ENCODE results near the gene KIF21B. TPM values are rescaled to one million over a fixed set of nuclear protein-coding genes. Genes with fewer than 3 reads are reported as not detected.

KIF21B gene
- total and polyA plus RNA-seq, 9 of the 15 experiments (the other 6 are each of a cell fraction or from before 2014, with no cell fraction given) = 0.46 to 13.4 (median 5.9) TPM

GRCh38 chr1:200971955-200972711, 51.4 kb downstream of the KIF21B start:
- ATAC-seq (peak; percentile 73), FAIRE-seq (peak; percentile 85), DNase-seq (ENCODE audit: extremely low read depth in 1 of 4, low spot score in 3 of 4) (peak; percentile 73 to 89 (median 88))
- Histone ChIP-seq H3K4me2 (ENCODE audit: insufficient read depth, low read length) (no peak overlapping the region), H3K9me3 (replicated peaks; ENCODE audit: control insufficient read depth, insufficient read depth, low read depth, low read length) (no peaks in the 10 kb centered on the region), H2AFZ (ENCODE audit: low read depth, low read length) (no peak overlapping the region), H3K4me3 (no peak overlapping the region), H3K9me1 (ENCODE audit: control insufficient read depth, insufficient read depth, low read length) (no peaks in the 10 kb centered on the region), H3K36me3 (ENCODE audit: control insufficient read depth, insufficient read depth, low read length) (no peaks in the 10 kb centered on the region), H4K20me1 (replicated peaks; ENCODE audit: control insufficient read depth, insufficient read depth, low read length) (peaks cover 20% of the 10 kb centered on the region), H3K27ac (ENCODE audit: extremely low read depth, low read depth, low read length) (no peak overlapping the region), H3K79me2 (ENCODE audit: control insufficient read depth, insufficient read depth, low read length) (no peaks in the 10 kb centered on the region), H3K27me3 (ENCODE audit: control insufficient read depth in 2 of 2, insufficient read depth in 2 of 2, low read length in 2 of 2) (peaks cover 0 to 15% of the 10 kb centered on the region in 2 experiments; a peak in 2 of 5 replicates), H3K9ac (ENCODE audit: insufficient read depth in 1 of 2, low read depth in 2 of 2, low read length in 2 of 2) (no peak overlapping the region), H3K4me1 (replicated peaks in 1 of 2; ENCODE audit: control insufficient read depth in 2 of 2, insufficient read depth in 2 of 2, low read length in 2 of 2) (peaks cover 0 to 23% of the 10 kb centered on the region in 2 experiments; a peak in 1 of 5 replicates)
- in situ Hi-C loops (cut with MboI) = no loop called here
- no TSS peak for BruUV-seq (replicated peaks)
- CTCF ChIA-PET (ENCODE audit: low intra/inter-chr PET ratio) = interaction anchor here (0.6 to 5.1 kb wide), 6 partner anchors 10 to 251 kb away, joined by 3 to 76 read pairs (median 4); no protein-coding TSS in a partner anchor
- WGBS (ENCODE audit: insufficient coverage, low coverage, missing lambda C conversion rate) = 26% methylated on average over 26 of the region's 34 CpGs
- intact Hi-C loops (cut with micrococcal nuclease) = loop anchor here (1.0 to 10.0 kb wide), 4 partner anchors 71 to 253 kb away; no protein-coding TSS in a partner anchor
- POLR2A ChIA-PET = interaction anchor here (0.6 to 1.7 kb wide), 13 partner anchors 10 to 552 kb away, joined by 3 to 10 read pairs (median 4); no protein-coding TSS in a partner anchor
- peak in 1 of 3 experiments; percentile 9 for TF ChIP-seq YY1 (IDR thresholded peaks at IDR 0.05; ENCODE audit: borderline replicate concordance in 1 of 3, control insufficient read depth in 1 of 3, extremely low read depth in 1 of 3, insufficient read depth in 3 of 3, insufficient read length in 1 of 3, insufficient replicate concordance in 2 of 3, low read depth in 1 of 3, low read length in 2 of 3)
- no peak for TF ChIP-seq ESRRB (CRISPR knock-in tag; IDR thresholded peaks at IDR 0.05; ENCODE audit: borderline replicate concordance)
- TF ChIP-seq BDP1 (IDR thresholded peaks at IDR 0.05; ENCODE audit: insufficient read depth, insufficient read length) = no peak
- TF ChIP-seq NCOA1 (IDR thresholded peaks at IDR 0.05; ENCODE audit: low read depth) = no peak
- 0 out of 2 replicates have a peak, but pooled peaks have one; percentile 46 for TF ChIP-seq CC2D1A (IDR thresholded peaks at IDR 0.05)
- TF ChIP-seq RFX7 (CRISPR knock-in tag; IDR thresholded peaks at IDR 0.05) = no peak
- peak; percentile 22; the same call in 1 of the 2 replicates for TF ChIP-seq LCOR (CRISPR knock-in tag; IDR thresholded peaks at IDR 0.05)
- no peak for TF ChIP-seq NR2F6 (CRISPR knock-in tag; IDR thresholded peaks at IDR 0.05)
- peak; percentile 71 to 88 (median 82) for TF ChIP-seq CTCF (IDR thresholded peaks at IDR 0.05 in 2 of 3, conservative IDR thresholded peaks at IDR 0.05 in 1 of 3; ENCODE audit: insufficient read depth in 2 of 3, low read depth in 1 of 3, low read length in 3 of 3)
- no peak for TF ChIP-seq ZNF77 (CRISPR knock-in tag; IDR thresholded peaks at IDR 0.05)
